Measurements from ENCODE around the gene CLCN2.

CLCN2 gene

GRCh38 chr3:184361532-184361931 lies at the start of gene CLCN2, which contains the start of gene POLR2H:
TSS of gene CLCN2 (minus strand) at chr3:184361605. CDS start at chr3:184361479, 126 bp downstream.
TSS of gene POLR2H (plus strand) at chr3:184361710. CDS start at chr3:184363493, 1,783 bp downstream.
- DNase-seq: no peak

GRCh38 chr3:184409946-184410500 lies 48.6 kb upstream of the CLCN2 start:
- DNase-seq: no peak

DNA sequence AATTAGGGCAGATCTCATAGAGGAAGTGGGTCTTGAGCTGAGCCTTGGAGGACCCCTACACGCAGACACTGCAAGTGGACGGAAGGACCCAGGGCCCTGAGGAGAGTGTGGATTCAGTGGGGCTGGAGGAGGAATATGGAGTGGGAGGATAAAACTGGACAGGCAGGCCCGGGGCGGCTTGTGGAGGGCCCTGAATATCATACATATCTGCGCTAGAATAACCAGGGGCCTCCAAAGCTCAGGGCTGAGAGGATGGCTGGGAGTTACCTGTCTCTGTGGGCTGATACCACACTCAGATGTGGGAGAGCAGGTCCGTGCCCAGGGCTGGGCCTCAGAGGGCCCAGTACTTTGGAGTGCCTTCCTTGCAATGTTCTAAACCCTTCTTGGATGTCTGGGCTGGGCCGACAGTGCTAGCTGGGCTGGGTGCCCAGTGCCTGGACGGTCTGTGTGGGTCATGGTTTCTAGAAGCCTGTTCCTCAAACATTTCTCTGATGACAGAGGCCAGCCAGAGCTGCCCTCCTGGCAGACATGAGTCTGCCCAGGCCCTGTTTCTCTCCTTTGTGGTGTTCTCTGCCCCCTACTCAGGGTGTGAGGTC lies 48.0 kb upstream of the CLCN2 start:
- no peak for DNase-seq

- no peak for DNase-seq
These were observed 43.9 kb upstream of the CLCN2 start for GRCh38 chr3:184405075-184406030.

DNA sequence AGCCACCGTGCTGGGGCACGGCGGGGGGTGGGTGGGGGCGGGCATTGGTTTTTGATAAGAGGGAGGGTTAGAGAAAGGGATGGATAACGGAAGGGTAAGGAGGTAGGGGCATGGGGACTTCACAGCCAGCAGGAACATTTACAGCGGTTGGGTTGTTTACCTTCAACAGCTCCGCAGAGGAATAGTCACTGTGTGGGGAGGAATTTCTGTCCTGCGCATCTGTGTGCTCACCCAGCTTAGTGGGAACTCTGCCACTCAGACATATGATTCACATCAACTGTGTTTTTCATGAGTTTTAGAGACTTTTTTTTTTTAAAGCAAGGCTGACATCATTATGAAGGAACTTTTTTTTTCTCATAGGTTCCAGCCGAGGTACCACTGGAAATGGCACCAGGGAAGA lies 38.0 kb upstream of the CLCN2 start:
- no peak for DNase-seq

DNA sequence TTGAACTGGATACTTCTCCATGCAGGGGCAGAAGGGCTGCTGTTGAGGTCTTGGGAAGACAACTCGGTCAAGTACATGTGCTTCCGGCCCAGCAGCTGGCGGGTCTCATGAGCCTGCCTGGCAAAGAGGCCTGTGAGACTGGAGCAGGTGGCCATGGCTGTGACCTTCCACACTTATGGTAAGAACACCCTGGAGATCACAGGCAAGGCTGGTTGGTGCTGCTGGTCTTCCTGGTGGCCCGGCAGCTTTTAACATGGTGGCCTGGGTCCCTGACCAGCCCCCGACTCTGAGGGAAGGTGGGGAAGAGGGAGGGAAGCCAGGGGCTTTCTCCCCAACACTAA lies 33.9 kb upstream of the CLCN2 start:
- DNase-seq: no peak

DNA sequence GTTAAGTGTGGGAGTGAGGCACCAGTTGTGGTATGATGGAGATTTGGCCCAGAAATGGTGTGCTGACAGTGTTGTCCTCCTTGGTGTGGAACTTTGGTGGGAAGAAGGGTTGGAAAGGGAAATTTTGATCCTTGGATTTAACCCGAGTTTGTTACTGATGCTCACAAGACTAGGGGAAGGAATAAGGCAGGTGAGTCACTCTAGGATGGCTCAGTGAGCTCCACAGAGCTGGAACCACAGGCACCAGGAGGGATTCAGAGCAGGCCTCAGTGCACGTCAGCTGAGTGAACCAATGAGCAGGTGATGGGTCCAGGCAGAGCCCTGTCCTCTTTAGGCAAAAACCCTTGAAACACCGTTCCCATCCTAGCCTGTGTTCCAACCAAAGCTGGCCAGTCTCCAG lies 29.9 kb upstream of the CLCN2 start:
- DNase-seq: no peak

GRCh38 chr3:184389935-184390528 lies 28.6 kb upstream of the CLCN2 start:
- no peak for DNase-seq

DNA sequence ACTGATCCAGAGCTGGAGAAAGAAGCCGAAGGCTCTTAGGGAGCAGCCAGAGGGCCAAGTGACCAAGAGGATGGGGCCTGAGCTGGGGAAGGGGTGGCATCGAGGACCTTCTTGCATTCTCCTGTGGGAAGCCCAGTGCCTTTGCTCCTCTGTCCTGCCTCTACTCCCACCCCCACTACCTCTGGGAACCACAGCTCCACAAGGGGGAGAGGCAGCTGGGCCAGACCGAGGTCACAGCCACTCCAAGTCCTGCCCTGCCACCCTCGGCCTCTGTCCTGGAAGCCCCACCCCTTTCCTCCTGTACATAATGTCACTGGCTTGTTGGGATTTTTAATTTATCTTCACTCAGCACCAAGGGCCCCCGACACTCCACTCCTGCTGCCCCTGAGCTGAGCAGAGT lies 28.0 kb upstream of the CLCN2 start:
- no peak for DNase-seq

DNA sequence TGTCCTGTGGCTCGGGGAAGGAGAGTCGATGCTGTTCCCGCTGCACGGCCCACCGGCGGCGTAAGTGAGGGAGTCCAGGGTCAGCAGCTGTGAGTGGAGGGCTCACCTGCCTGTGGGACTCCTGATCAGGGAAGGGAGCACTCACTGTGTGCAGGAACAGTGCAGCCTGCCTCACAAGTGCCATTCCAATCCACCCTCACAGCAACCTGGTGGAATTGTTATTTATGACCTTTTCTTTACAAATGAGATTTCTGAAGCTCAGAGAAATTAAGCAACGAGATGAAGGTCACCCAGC lies 27.5 kb upstream of the CLCN2 start:
- DNase-seq: no peak

DNA sequence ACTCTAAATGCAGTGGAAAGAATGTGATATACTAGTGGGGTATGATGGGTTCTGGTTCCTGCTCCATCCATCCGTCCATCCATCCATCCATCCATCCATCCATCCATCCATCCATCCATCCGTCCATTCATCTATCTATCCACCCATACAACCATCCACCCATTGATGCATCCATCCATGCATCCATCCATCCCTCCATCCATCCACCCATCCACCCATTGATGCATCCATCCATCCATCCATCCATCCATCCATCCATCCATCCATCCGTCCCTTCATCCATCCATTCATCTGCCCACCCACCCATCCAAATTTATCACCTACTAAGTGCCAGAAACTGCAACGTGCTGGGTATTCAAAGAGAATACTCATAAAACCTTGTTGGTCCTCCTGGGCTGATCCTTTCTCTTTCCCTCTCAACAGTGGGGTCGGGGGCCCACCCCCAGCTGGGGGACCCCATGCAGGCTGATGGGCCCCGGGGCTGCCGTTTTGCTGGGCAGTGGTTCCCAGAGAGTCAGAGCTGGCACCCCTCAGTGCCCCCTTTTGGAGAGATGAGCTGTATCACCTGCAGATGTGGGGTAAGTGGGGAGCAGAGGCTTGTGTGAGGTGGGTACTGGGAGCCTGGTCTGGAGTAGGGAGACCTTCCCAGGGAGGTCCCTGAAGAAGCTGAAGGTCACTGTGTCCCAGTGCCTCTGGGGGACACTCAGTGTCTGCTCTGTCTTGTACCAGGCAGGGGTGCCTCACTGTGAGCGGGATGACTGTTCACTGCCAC lies 26.9 kb upstream of the CLCN2 start:
- no peak for DNase-seq

GRCh38 chr3:184387174-184387714 lies 25.8 kb upstream of the CLCN2 start:
- DNase-seq: no peak

DNA sequence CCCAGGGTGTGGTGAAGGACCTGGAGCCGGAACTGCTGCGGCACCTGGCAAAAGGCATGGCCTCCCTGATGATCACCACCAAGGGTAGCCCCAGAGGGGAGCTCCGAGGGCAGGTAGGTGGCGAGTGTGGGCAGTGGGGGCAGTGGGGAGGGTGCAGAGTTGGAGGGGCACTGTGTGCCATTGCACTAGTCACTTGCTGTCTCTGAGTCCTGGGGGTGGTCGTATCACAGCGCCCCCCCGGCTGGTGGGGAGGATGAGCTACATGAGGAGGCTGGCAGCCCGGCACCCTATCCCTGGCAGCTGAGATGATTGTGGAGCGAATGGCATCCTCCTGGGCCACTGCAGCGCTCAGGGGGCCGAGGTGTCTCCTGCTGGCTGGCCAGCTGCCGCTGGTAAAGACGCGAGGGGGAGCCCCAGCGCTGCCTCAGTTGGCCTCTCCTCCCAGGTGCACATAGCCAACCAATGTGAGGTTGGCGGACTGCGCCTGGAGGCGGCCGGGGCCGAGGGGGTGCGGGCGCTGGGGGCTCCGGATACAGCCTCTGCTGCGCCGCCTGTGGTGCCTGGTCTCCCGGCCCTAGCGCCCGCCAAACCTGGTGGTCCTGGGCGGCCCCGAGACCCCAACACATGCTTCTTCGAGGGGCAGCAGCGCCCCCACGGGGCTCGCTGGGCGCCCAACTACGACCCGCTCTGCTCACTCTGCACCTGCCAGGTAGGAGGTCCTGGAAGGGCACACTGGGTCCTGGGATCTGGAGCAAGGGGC lies 24.8 kb upstream of the CLCN2 start:
- DNase-seq: no peak

DNA sequence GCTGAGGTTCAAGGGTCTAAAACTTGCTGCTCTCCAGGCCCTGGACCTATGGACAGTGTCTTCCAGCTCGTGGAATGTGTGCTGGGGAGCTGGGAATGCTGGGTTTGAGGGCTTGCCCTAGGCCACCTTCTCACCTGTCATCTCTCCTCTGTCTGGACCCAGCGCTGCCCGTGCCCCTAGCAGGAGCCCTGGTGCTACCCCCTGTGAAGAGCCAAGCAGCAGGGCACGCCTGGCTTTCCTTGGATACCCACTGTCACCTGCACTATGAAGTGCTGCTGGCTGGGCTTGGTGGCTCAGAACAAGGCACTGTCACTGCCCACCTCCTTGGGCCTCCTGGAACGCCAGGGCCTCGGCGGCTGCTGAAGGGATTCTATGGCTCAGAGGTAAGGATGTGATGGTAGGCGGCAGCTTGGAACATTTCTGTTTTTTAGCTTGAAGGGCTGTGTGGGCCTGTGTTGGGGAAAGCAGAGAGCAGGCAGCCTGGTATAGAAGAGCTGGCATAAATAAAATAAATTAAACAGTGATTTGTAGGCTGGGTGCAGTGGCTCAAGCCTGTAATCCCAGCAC lies 23.5 kb upstream of the CLCN2 start:
- DNase-seq: no peak

GRCh38 chr3:184384342-184384741 lies 22.9 kb upstream of the CLCN2 start:
- no peak for DNase-seq

DNA sequence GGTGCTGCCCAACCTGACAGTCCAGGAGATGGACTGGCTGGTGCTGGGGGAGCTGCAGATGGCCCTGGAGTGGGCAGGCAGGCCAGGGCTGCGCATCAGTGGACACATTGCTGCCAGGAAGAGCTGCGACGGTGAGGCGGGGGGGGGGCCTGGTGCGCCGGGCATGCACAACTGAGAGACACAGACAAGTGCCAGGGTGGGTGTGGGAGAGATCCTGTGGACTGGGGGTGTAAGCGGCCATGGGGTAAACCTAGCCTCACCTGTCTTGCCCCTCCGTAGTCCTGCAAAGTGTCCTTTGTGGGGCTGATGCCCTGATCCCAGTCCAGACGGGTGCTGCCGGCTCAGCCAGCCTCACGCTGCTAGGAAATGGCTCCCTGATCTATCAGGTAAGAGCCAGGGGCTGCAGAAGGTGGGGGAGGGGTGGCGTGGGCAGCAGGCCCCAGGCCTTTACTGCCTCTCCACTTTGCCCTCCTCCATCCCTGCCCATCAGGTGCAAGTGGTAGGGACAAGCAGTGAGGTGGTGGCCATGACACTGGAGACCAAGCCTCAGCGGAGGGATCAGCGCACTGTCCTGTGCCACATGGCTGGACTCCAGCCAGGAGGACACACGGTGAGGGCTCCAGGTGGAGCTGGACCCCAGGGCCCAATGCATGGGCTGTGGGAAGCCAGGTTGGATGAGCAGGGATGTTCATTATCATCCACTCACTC lies 21.8 kb upstream of the CLCN2 start:
- DNase-seq: no peak

DNA sequence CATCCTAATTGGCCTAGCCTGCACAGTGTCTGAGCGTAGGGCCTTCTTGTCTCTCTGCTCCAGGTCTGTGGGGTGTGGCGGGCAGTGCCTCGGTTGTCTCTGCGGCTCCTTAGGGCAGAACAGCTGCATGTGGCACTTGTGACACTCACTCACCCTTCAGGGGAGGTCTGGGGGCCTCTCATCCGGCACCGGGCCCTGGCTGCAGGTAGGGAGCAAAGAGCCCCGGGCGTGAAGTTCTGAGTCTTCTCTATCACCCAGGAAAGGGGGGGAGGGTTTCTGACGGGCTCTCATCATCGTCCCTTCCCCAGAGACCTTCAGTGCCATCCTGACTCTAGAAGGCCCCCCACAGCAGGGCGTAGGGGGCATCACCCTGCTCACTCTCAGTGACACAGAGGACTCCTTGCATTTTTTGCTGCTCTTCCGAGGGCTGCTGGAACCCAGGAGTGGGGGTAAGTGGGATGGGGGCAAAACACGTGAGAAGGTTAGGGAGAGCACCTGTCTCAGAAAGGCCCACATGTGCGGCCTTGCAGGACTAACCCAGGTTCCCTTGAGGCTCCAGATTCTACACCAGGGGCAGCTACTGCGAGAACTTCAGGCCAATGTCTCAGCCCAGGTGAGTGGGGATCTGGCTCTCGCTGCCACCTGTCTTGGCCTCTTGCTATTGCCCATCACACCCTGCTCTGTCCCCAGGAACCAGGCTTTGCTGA lies 21.1 kb upstream of the CLCN2 start:
- no peak for DNase-seq

DNA sequence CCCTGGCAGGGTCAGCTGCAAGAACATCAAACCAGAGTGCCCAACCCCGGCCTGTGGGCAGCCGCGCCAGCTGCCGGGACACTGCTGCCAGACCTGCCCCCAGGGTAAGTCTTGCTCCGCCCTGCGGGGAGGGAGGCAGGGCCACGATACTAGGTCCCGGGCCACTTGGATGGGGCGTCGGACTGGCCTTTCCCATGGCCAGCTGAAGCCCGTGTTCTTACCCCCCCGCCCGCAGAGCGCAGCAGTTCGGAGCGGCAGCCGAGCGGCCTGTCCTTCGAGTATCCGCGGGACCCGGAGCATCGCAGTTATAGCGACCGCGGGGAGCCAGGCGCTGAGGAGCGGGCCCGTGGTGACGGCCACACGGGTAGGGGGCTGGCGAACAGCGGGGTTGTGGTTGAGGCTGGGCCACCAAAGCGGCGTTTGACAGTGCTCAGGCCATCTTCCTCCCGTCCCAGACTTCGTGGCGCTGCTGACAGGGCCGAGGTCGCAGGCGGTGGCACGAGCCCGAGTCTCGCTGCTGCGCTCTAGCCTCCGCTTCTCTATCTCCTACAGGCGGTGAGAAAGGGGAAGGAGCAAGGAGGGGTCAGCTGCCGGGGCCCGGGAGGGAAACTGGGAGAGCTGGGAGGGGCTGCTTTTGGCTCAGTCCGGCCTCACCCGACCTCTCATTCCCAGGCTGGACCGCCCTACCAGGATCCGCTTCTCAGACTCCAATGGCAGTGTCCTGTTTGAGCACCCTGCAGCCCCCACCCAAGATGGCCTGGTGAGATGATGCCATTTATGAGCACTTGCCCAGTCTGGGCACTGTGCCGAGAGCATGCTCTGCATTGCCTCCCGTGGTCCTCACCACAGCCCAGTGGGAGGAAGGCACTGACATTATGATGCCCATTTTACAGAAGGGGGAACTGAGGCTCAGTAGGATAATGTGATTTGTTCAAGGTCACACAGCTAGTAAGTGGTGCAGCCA lies 20.1 kb upstream of the CLCN2 start:
- peak in 1 of 2 experiments; percentile 40 for DNase-seq
